ENCODE results near the gene GAST. TPM values are rescaled to one million over a fixed set of nuclear protein-coding genes. Genes with fewer than 3 reads are reported as not detected.

Gene GAST
- total and polyA plus RNA-seq, 10 of the 15 experiments (the other 5 are each of a cell fraction or from before 2014, with no cell fraction given) = not detected

DNA sequence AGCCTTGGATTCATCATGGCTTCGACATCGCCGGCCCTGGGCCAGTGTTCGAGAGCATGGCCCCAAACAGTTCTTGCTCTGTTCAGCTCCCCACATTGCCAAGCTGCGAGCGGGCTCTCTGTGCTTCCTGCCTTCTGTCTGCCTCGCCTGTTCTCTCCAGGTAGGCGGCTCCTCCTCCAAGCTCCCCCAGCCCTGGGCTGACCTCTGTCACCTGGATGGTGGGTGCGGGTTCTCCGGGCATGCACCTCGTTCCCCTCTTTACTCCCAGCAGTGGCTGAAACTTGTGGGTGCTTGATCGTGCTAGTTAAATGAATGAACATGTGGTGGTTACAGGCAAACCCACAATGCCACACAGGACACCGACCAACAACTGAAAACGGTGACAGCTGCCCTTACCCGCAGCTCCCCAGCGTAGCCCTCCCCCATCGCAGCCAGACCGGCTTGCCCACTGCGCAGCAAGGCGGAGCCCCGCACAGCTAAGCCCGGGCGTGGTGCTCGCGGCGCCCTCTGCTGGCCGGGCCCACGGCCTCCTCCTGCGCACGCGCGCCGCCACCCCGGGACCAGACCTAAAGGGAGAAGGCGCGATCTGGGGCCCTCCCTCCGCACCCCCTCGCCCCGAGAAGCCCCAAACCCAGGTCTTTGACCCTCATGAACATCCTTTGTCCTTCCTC lies 46.4 kb upstream of the GAST start (continued):
- TF ChIP-seq, protein P1, sequence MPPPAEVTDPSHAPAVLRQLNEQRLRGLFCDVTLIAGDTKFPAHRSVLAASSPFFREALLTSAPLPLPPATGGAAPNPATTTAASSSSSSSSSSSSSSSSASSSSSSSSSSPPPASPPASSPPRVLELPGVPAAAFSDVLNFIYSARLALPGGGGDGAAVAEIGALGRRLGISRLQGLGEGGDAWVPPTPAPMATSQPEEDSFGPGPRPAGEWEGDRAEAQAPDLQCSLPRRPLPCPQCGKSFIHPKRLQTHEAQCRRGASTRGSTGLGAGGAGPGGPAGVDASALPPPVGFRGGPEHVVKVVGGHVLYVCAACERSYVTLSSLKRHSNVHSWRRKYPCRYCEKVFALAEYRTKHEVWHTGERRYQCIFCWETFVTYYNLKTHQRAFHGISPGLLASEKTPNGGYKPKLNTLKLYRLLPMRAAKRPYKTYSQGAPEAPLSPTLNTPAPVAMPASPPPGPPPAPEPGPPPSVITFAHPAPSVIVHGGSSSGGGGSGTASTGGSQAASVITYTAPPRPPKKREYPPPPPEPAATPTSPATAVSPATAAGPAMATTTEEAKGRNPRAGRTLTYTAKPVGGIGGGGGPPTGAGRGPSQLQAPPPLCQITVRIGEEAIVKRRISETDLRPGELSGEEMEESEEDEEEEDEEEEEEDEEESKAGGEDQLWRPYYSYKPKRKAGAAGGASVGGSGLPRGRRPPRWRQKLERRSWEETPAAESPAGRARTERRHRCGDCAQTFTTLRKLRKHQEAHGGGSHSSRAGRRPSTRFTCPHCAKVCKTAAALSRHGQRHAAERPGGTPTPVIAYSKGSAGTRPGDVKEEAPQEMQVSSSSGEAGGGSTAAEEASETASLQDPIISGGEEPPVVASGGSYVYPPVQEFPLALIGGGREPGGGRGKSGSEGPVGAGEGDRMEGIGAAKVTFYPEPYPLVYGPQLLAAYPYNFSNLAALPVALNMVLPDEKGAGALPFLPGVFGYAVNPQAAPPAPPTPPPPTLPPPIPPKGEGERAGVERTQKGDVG (CRISPR knock-in tag; IDR thresholded peaks at IDR 0.05) = no peak
- TF ChIP-seq RAD21 (IDR thresholded peaks at IDR 0.05; ENCODE audit: insufficient read depth, low read depth, low read length) (no peak), KLF5 (IDR thresholded peaks at IDR 0.05; ENCODE audit: partially characterized antibody) (no peak), RB1 (IDR thresholded peaks at IDR 0.05; ENCODE audit: borderline replicate concordance) (peak; percentile 71; the same call in 1 of the 2 replicates), HDAC6 (IDR thresholded peaks at IDR 0.05; ENCODE audit: unreplicated experiment) (no peak), BCLAF1 (IDR thresholded peaks at IDR 0.05) (no peak), ZNF384 (IDR thresholded peaks at IDR 0.05; ENCODE audit: borderline replicate concordance, low read depth, low read length) (no peak), NR2C1 (IDR thresholded peaks at IDR 0.05) (no peak), PRDM15 (CRISPR knock-in tag; IDR thresholded peaks at IDR 0.05) (no peak)
- TF ChIP-seq, protein P2, sequence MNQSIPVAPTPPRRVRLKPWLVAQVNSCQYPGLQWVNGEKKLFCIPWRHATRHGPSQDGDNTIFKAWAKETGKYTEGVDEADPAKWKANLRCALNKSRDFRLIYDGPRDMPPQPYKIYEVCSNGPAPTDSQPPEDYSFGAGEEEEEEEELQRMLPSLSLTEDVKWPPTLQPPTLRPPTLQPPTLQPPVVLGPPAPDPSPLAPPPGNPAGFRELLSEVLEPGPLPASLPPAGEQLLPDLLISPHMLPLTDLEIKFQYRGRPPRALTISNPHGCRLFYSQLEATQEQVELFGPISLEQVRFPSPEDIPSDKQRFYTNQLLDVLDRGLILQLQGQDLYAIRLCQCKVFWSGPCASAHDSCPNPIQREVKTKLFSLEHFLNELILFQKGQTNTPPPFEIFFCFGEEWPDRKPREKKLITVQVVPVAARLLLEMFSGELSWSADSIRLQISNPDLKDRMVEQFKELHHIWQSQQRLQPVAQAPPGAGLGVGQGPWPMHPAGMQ (IDR thresholded peaks at IDR 0.05; ENCODE audit: borderline replicate concordance) = peak; percentile 82; the same call in 1 of the 2 replicates
- TF ChIP-seq, protein P3, sequence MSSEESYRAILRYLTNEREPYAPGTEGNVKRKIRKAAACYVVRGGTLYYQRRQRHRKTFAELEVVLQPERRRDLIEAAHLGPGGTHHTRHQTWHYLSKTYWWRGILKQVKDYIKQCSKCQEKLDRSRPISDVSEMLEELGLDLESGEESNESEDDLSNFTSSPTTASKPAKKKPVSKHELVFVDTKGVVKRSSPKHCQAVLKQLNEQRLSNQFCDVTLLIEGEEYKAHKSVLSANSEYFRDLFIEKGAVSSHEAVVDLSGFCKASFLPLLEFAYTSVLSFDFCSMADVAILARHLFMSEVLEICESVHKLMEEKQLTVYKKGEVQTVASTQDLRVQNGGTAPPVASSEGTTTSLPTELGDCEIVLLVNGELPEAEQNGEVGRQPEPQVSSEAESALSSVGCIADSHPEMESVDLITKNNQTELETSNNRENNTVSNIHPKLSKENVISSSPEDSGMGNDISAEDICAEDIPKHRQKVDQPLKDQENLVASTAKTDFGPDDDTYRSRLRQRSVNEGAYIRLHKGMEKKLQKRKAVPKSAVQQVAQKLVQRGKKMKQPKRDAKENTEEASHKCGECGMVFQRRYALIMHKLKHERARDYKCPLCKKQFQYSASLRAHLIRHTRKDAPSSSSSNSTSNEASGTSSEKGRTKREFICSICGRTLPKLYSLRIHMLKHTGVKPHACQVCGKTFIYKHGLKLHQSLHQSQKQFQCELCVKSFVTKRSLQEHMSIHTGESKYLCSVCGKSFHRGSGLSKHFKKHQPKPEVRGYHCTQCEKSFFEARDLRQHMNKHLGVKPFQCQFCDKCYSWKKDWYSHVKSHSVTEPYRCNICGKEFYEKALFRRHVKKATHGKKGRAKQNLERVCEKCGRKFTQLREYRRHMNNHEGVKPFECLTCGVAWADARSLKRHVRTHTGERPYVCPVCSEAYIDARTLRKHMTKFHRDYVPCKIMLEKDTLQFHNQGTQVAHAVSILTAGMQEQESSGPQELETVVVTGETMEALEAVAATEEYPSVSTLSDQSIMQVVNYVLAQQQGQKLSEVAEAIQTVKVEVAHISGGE (CRISPR knock-in tag; IDR thresholded peaks at IDR 0.05) = no peak
- TF ChIP-seq, protein P4, sequence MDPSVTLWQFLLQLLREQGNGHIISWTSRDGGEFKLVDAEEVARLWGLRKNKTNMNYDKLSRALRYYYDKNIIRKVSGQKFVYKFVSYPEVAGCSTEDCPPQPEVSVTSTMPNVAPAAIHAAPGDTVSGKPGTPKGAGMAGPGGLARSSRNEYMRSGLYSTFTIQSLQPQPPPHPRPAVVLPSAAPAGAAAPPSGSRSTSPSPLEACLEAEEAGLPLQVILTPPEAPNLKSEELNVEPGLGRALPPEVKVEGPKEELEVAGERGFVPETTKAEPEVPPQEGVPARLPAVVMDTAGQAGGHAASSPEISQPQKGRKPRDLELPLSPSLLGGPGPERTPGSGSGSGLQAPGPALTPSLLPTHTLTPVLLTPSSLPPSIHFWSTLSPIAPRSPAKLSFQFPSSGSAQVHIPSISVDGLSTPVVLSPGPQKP (IDR thresholded peaks at IDR 0.05; ENCODE audit: low read depth, low read length) = peak; percentile 61

Measured in GM12878 (cell line).